ENCODE data around the gene MC3R. TPM values are rescaled to one million over a fixed set of nuclear protein-coding genes. Genes with fewer than 3 reads are reported as not detected.

The MC3R gene
- total and polyA plus RNA-seq, 2 of the 8 experiments (the other 6 are each of a cell fraction or from before 2014, with no cell fraction given): not detected

DNA sequence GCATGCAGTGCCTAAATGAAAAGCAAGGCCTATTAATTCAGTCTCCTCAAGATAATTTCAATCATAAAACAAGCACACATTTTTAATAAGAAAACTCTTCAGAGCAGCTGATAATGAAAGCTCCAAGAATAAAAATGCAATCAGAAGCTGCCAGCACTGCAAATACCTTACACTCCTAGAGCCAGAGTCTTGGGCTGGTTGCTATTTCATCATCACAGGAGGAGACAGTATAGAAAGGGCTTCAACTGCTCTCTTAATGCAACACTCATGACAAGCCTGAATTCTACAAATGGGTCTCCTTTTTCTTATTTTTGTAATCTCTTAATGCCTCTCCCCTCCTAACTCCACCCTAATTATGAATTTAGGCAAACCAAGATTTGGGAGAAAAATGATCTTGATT lies 11.2 kb upstream of the MC3R start (continued):
- no peak for TF ChIP-seq POLR2AphosphoS5 (IDR thresholded peaks at IDR 0.05; ENCODE audit: low read depth, low read length)
- no peak for TF ChIP-seq CHD2 (IDR thresholded peaks at IDR 0.05; ENCODE audit: low read length)
- TF ChIP-seq SIN3A (conservative IDR thresholded peaks at IDR 0.05 in 1 of 2, IDR thresholded peaks at IDR 0.05 in 1 of 2; ENCODE audit: low read depth in 1 of 2, low read length in 2 of 2): no peak
- no peak for TF ChIP-seq TCF12 (IDR thresholded peaks at IDR 0.05; ENCODE audit: low read depth, low read length)
- TF ChIP-seq SP1 (IDR thresholded peaks at IDR 0.05; ENCODE audit: low read depth, low read length): no peak
- TF ChIP-seq BRCA1 (IDR thresholded peaks at IDR 0.05; ENCODE audit: low read depth, low read length): no peak
